ENCODE measurements around the gene ZFYVE27.

GRCh38 chr10:97703398-97704067, 33.4 kb upstream of the ZFYVE27 start:
- no peak for TF ChIP-seq CTCF (optimal IDR thresholded peaks at IDR 0.05 in 1 of 3, IDR thresholded peaks at IDR 0.05 in 1 of 3, conservative IDR thresholded peaks at IDR 0.05 in 1 of 3; ENCODE audit: extremely low read depth in 1 of 3, insufficient read depth in 2 of 3, low read length in 3 of 3)
- TF ChIP-seq EZH2 (IDR thresholded peaks at IDR 0.05; ENCODE audit: low read length), result no peak

All from keratinocyte (primary cell).